Activated naive CD4-positive, alpha-beta T cell treated with Interleukin-2 at 50 U/mL for 16 hours (primary cell): Measurements from ENCODE around the gene MTNR1B.

ENCODE experiments used
- DNase-seq: peaks from one replicate; pipeline ENCODE4 v3.0.0-alpha.2; 2020

MTNR1B gene

DNA sequence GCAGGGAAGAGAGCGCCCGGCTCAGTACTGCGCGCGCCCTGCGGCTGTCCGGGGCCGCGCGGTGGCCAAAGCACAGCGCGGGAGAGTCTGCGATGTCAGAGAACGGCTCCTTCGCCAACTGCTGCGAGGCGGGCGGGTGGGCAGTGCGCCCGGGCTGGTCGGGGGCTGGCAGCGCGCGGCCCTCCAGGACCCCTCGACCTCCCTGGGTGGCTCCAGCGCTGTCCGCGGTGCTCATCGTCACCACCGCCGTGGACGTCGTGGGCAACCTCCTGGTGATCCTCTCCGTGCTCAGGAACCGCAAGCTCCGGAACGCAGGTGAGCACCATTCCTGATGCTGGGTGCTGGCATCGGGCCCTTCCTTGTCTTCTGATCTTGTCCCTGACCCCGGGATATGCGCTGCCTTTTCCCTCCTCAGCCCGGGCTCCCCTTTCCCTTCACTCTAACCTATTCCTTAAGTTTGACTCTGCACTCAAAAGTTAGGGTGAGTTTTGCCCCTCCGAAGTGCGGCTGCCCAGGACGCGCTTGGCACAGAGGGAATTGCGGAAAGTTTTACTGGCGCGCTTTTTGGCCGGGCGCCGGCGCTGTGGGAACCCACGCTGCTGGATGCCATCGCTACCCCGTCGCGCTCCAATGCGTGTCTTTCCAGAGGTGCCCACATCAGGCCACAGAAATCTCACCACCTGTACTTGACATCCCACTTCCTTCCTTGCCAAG is at the start of gene MTNR1B:
Gene MTNR1B (plus strand): TSS at position 18 of the 714 bp plus-strand sequence. CDS start 75 bp downstream, at position 93.
- DNase-seq = no peak

GRCh38 chr11:92920331-92920730 is 49.1 kb upstream of the MTNR1B start:
- DNase-seq = no peak

GRCh38 chr11:92922731-92923130 is 46.7 kb upstream of the MTNR1B start:
- DNase-seq = no peak

DNA sequence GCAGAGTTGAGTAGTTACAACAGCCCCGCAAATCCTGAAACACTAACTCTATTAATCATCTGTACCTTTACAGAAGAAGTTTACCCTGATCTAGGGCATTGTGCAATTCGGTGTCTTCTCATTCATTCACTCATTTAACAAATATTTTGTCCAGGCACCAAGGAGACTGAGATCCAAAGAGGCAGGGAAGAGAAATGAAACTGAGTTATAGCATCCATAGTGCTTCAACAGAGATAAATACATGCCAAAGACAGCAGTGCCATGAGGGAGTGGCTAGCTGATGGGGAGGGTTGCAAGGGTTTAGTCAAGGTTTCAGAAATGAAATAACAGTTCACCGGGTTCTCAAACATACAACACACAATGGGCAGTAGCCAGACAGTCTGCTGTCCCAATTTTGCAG is 40.2 kb upstream of the MTNR1B start:
- DNase-seq = no peak

GRCh38 chr11:92929653-92930052 is 39.8 kb upstream of the MTNR1B start:
- DNase-seq = no peak

- no peak for DNase-seq
These were observed 37.6 kb upstream of the MTNR1B start for GRCh38 chr11:92931746-92932422.

DNA sequence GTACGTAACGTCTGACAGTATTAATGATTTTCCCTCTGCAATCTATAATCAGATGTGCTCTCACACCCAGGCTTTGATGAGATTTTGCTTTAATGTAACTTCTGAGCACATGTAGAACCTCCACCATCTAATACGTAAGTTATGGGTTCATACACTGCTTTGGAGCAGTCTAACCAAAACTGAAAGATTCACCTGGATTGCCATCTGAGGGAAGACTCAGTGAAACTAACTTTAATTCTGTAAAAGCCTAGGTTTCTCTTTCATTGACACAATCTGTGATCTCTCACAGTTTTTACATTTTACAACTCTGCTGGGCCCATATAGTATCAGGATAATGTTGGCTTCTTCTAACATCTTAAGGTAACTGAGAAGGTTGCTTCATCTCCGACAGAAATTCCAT is 30.1 kb upstream of the MTNR1B start:
- no peak for DNase-seq

GRCh38 chr11:92941676-92942571 is 27.5 kb upstream of the MTNR1B start:
- DNase-seq = no peak

GRCh38 chr11:92946707-92947106 is 22.7 kb upstream of the MTNR1B start:
- no peak for DNase-seq

GRCh38 chr11:92948116-92948515 is 21.3 kb upstream of the MTNR1B start:
- DNase-seq = no peak

- no peak for DNase-seq
These were observed 15.4 kb upstream of the MTNR1B start for GRCh38 chr11:92954003-92954402.

GRCh38 chr11:92955860-92956259 is 13.6 kb upstream of the MTNR1B start:
- no peak for DNase-seq

GRCh38 chr11:92960886-92961285 is 8.6 kb upstream of the MTNR1B start:
- no peak for DNase-seq

GRCh38 chr11:92962446-92962845 is 7.0 kb upstream of the MTNR1B start:
- no peak for DNase-seq

- no peak for DNase-seq
These were observed 5.0 kb upstream of the MTNR1B start for GRCh38 chr11:92964471-92964870.

- DNase-seq = no peak
These were observed 4.3 kb upstream of the MTNR1B start for GRCh38 chr11:92965196-92965595.

- DNase-seq = no peak
These were observed 2.3 kb upstream of the MTNR1B start for GRCh38 chr11:92967178-92967577.

DNA sequence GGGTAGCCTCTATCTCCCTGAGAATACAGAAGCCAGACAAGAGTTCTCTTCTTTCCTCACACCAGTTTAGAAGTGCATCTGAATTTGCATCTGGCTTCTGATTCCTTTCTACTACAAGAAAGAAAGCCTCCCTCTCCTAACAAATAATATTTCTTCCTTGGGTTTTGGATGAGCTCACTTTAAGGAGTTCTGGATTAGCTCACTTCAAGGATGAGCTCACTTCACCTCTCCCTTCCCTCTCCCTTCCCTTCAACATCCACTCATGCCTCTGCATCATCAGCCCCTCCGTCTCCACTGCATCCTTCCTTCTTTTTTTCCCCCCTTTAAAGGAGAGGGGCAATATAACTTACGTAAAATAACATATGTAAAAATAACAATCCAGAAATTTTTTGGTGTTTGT is 1.6 kb upstream of the MTNR1B start:
- no peak for DNase-seq

- DNase-seq = no peak
These were observed 188 bp upstream of the MTNR1B start for GRCh38 chr11:92969293-92969633.

GRCh38 chr11:92972248-92972647 is 2.8 kb downstream of the MTNR1B start:
- no peak for DNase-seq

DNA sequence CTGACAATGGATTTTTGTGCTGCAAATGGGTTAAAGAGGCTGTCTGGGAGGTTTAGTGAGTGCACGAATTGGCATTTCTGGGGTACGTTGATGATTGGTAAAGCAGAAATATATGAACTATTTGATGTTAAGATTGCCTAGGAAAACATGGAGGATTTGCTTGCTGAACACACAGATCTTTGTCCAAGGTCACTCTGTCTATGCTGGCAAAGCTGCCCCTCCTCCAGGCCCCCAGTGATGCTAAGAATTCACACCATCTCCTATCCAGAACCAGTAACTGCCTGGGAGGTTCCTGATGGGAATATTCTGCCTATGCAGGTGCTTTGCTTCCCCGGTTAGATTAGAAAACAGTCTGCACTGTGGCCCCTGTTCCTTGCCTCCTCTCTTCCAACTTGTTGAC is 5.8 kb downstream of the MTNR1B start:
- DNase-seq = no peak

- DNase-seq = no peak
These were observed 7.2 kb downstream of the MTNR1B start for GRCh38 chr11:92976681-92977080.

DNA sequence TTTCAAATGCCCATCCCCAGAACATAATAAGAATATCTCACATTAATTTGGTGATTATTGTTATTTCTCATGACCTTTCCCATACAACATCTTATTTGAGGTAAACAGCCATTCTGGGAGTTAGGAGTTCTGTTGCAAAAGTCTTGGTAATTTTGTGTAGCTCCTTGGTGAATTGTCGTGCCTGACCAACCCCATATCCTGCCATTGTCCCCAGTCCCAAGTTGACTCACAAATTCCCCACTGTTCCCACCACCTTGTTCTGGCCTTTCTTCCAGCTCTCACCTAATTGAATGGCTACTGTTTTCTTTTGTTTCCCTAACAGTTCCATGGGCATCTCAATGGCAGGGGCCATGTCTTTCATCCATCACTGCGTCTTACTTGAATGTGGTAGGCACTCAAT is 8.0 kb downstream of the MTNR1B start:
- no peak for DNase-seq
